RWPE2 (cell line): ENCODE results near the gene KRTAP10-12.

Experiments
- ATAC-seq: fragments of 200-7000 bp; cut with Tn5 transposase; 3 replicates; pipeline ENCODE4 v1.9.1; 2021; ENCODE audit warnings: low read depth
- DNase-seq: peaks from one replicate; pipeline ENCODE4 v3.0.0-alpha.2; 2020; ENCODE audit warnings: low spot score
- H3K27ac ChIP-seq: fragments of 450-650 bp; 2 replicates; pipeline ENCODE4 v1.5.1; 2017; ENCODE audit warnings: mild to moderate bottlenecking; ENCODE audit not compliant: poor library complexity, severe bottlenecking
- H3K27me3 ChIP-seq: fragments of 250-450 bp; sonication (Bioruptor Pico); 2 replicates; pipeline ENCODE4 v1.5.1; 2021; ENCODE audit warnings: mild to moderate bottlenecking, moderate library complexity; ENCODE audit not compliant: insufficient read depth, poor library complexity, severe bottlenecking
- H3K36me3 ChIP-seq: fragments of 250-450 bp; sonication (Bioruptor Pico); 2 replicates; pipeline ENCODE4 v1.5.1; 2020; ENCODE audit warnings: low read depth, mild to moderate bottlenecking, moderate library complexity
- H3K4me1 ChIP-seq: fragments of 250-450 bp; sonication (Bioruptor Pico); 2 replicates; pipeline ENCODE4 v1.5.1; 2021; ENCODE audit warnings: mild to moderate bottlenecking, moderate library complexity; ENCODE audit not compliant: insufficient read depth, poor library complexity, severe bottlenecking
- H3K4me3 ChIP-seq: fragments of 250-450 bp; sonication (Bioruptor Pico); 2 replicates; pipeline ENCODE4 v1.5.1; 2021; ENCODE audit warnings: mild to moderate bottlenecking, moderate library complexity; ENCODE audit not compliant: severe bottlenecking
- H3K9me3 ChIP-seq: fragments of 250-450 bp; sonication (Bioruptor Pico); 2 replicates; pipeline ENCODE4 v1.5.1; 2021; ENCODE audit warnings: mild to moderate bottlenecking, moderate library complexity; ENCODE audit not compliant: severe bottlenecking
- TF ChIP-seq, protein P1 (sequence below): fragments of 450-650 bp; IDR thresholded peaks from one replicate; pipeline ENCODE4 v1.5.1; 2017; ENCODE audit warnings: mild to moderate bottlenecking, moderate library complexity; ENCODE audit not compliant: poor library complexity, severe bottlenecking

KRTAP10-12 gene

DNA sequence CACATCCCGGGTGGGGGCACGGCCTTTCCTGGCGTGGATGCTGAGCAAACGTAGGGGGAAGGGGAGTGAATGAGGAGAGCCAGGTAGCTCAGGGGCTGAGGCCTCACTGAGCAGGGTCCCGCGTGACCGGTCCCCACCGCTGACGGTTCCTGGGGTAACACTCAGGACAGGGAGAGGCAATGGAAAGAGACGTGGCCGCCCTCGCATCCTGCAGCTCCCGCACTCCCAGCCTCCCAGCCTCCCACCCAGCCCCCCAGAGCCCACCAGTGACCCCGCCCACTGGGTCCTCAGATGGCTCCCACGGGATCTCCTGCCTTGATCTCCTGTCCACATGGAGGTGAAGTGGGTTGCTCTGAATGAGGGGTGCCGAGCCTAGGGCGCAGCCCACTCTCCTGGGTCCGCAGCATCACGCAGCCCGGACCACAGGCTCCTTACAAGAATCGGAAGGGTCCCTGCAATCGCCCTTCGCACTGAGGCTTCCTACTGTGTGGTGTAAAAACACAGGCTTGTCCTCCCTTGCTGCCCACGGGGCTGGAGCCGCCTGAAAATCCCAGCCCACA, 12.0 kb downstream of the KRTAP10-12 start:
- no peak overlapping the region for H3K4me3 ChIP-seq
- peaks cover 76% of the 10 kb centered on the region for H3K27me3 ChIP-seq

DNA sequence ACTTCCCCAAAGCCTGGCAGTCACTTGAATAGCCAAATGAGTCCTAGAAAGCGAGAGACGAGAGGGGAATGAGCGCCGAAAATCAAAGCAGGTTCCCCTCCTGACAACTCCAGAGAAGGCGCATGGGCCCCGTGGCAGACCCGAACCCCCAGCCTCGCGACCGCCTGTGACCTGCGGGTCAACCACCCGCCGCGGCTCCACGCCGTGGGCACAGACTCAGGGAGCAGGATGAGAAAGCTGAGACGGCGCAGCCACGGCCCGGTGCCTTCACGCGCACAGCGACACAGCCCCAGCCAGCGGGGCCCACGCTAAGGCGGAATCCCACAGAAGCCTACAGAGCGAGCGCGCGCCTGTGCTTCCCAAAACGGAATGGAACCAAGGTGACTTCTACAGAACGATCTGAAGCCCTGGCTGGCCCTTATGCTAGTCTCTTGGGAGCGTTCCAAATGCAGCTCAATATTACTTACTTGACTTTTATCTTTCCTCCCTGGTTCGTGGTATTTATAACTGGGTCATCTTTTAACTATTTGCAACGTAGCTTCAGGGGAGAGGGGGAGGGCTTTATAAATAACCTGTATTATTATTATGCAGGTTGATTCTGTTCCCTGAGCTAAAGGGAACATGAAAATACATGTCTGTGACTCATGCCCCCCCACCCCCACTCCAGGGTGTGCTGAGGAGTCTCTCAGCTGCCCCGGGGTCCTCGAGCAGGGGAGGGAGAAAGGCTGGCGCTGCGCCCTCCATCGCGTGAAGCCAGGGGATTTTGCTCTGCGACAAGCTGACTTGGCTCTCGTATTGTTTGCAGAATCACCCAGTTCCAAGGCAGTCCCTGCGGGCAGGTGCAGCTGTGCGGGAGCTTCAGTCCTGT, 12.7 kb downstream of the KRTAP10-12 start:
- Histone ChIP-seq H3K36me3 (no peaks in the 10 kb centered on the region), H3K4me3 (no peak overlapping the region), H3K9me3 (peaks cover 5% of the 10 kb centered on the region), H3K27ac (no peak overlapping the region), H3K4me1 (peaks cover 9% of the 10 kb centered on the region), H3K27me3 (peaks cover 80% of the 10 kb centered on the region)
- TF ChIP-seq, protein P1, sequence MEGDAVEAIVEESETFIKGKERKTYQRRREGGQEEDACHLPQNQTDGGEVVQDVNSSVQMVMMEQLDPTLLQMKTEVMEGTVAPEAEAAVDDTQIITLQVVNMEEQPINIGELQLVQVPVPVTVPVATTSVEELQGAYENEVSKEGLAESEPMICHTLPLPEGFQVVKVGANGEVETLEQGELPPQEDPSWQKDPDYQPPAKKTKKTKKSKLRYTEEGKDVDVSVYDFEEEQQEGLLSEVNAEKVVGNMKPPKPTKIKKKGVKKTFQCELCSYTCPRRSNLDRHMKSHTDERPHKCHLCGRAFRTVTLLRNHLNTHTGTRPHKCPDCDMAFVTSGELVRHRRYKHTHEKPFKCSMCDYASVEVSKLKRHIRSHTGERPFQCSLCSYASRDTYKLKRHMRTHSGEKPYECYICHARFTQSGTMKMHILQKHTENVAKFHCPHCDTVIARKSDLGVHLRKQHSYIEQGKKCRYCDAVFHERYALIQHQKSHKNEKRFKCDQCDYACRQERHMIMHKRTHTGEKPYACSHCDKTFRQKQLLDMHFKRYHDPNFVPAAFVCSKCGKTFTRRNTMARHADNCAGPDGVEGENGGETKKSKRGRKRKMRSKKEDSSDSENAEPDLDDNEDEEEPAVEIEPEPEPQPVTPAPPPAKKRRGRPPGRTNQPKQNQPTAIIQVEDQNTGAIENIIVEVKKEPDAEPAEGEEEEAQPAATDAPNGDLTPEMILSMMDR, result no peak
- ATAC-seq (peak; percentile 43; the same call in 2 of the 3 replicates), DNase-seq (peak; percentile 70)

More for the DNA sequence above, 12.0 kb downstream of the KRTAP10-12 start:
- peak; percentile 54 for DNase-seq
- Histone ChIP-seq H3K36me3 (no peaks in the 10 kb centered on the region), H3K9me3 (peaks cover 5% of the 10 kb centered on the region), H3K27ac (no peak overlapping the region), H3K4me1 (peaks cover 9% of the 10 kb centered on the region)
- TF ChIP-seq, protein P1, result no peak
- no peak for ATAC-seq

DNA sequence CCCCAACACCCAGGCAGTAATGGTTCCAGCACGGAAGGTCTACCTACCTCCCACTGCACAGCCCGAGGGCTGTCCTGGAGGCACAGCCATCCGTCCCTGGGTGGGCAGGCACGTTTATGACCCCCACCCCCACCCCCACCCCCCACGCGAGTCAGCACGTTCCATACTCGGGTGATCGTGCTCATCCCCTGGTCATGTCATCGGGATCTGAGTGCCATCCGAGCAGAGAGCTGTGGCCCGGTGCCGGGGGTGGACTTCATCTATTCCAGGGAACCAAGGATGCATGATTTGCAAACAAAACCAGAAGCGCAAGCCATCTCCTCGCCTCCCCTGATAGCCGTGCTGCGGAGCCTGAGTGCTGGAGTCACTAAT, 13.3 kb downstream of the KRTAP10-12 start:
- Histone ChIP-seq H3K4me1 (peaks cover 9% of the 10 kb centered on the region), H3K27ac (no peak overlapping the region), H3K36me3 (no peaks in the 10 kb centered on the region), H3K4me3 (no peak overlapping the region), H3K9me3 (peaks cover 5% of the 10 kb centered on the region), H3K27me3 (peaks cover 86% of the 10 kb centered on the region)
- TF ChIP-seq, protein P1, result no peak
- no peak for DNase-seq
- peak; percentile 26; the same call in 1 of the 3 replicates for ATAC-seq

DNA sequence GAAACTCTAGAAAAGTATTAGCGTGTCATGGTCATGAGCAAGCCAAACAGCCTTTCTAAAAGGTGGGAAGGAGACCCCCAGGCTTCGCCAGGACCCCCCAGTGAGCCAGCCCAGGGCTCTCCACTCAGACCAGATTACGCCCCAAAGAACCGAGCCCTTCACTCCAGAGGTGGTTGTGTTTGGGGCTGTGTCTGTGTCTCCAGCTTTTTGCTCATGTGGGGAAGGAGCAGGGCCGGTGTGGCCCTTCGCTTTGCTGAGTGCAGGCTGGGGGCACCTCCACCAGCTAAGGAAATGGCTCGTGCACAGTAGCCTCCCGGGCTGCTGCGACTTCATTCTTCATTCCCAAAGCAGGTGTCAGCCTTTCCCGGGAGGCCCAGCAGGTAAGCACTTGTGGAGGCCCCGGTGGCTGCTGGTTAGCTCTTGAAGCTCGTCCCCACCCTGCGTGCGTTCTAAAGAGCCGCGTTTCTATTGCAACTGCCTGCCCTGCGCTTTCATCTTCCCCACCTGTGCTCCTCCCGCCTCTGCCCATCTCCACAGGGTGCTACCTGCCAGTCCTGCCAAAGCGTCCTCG, 13.9 kb downstream of the KRTAP10-12 start:
- Histone ChIP-seq H3K4me3 (no peak overlapping the region), H3K27ac (no peak overlapping the region), H3K27me3 (peaks cover 85% of the 10 kb centered on the region), H3K36me3 (no peaks in the 10 kb centered on the region), H3K9me3 (peaks cover 5% of the 10 kb centered on the region), H3K4me1 (peaks cover 9% of the 10 kb centered on the region)
- TF ChIP-seq, protein P1, result no peak
- DNase-seq (peak; percentile 58), ATAC-seq (peak; percentile 43; the same call in 2 of the 3 replicates)
